Measurements from ENCODE around the gene RPS21.

RPS21 gene

GRCh38 chr20:62367136-62367632, 19.7 kb upstream of the RPS21 start, which contains the start of gene LAMA5:
LAMA5 (minus strand) TSS chr20:62367312; CDS start chr20:62367245, 67 bp downstream.
- TF ChIP-seq POLR2AphosphoS5 (IDR thresholded peaks at IDR 0.05; ENCODE audit: low read depth, low read length) (0 out of 2 replicates have a peak, but pooled peaks have one; percentile 23), TAF1 (IDR thresholded peaks at IDR 0.05; ENCODE audit: borderline replicate concordance, insufficient read depth, low read length) (no peak)

DNA sequence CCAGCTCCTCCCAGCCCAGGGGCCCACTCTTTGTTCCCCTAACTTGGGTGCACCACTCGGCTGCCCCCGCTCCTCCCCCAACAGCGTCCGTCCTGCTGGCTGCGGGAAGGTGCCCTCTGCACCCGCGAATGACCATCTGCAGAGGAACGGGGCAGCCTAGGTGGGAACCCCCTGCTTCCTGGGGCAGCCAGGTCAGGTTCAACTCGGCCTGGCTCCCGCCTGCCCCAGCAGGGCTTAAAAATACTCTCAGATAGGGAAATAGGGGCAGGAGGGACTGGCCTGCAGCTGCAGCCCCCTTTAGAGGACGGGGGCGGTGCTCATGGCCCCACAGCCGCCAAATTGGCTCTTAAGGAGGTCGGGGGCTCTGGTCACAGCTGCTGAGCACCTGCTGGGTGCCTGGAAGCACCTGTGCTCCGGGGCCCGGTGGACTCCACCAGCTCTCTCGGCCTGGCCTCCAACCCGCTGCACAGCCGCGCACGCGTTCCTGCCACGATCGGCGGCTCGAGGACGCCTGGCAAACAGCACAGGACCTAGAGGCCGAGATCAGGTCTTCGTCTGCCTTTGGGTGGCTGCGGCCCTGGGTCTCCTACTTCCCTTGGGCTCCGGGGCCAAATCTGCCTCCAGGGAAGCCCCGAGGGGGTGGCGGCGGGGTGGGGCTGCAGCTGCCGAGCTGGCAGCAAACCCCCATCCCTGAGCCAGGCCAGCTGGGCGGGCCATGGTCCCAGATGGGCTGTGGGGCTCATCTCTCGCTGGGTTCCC, 19.1 kb upstream of the RPS21 start:
- TF ChIP-seq, protein P1, sequence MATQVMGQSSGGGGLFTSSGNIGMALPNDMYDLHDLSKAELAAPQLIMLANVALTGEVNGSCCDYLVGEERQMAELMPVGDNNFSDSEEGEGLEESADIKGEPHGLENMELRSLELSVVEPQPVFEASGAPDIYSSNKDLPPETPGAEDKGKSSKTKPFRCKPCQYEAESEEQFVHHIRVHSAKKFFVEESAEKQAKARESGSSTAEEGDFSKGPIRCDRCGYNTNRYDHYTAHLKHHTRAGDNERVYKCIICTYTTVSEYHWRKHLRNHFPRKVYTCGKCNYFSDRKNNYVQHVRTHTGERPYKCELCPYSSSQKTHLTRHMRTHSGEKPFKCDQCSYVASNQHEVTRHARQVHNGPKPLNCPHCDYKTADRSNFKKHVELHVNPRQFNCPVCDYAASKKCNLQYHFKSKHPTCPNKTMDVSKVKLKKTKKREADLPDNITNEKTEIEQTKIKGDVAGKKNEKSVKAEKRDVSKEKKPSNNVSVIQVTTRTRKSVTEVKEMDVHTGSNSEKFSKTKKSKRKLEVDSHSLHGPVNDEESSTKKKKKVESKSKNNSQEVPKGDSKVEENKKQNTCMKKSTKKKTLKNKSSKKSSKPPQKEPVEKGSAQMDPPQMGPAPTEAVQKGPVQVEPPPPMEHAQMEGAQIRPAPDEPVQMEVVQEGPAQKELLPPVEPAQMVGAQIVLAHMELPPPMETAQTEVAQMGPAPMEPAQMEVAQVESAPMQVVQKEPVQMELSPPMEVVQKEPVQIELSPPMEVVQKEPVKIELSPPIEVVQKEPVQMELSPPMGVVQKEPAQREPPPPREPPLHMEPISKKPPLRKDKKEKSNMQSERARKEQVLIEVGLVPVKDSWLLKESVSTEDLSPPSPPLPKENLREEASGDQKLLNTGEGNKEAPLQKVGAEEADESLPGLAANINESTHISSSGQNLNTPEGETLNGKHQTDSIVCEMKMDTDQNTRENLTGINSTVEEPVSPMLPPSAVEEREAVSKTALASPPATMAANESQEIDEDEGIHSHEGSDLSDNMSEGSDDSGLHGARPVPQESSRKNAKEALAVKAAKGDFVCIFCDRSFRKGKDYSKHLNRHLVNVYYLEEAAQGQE (IDR thresholded peaks at IDR 0.05; ENCODE audit: insufficient read depth in 1 of 2, low read depth in 2 of 2, low read length in 2 of 2) = no peak
- TF ChIP-seq FOXP2 (optimal IDR thresholded peaks at IDR 0.05; ENCODE audit: borderline replicate concordance, extremely low read depth, extremely low read length, insufficient read depth) (no peak), TAF1 (IDR thresholded peaks at IDR 0.05; ENCODE audit: borderline replicate concordance, insufficient read depth, low read length) (no peak), POLR2AphosphoS5 (IDR thresholded peaks at IDR 0.05; ENCODE audit: low read depth, low read length) (no peak), SIN3A (IDR thresholded peaks at IDR 0.05; ENCODE audit: borderline replicate concordance, insufficient read depth, low read length) (no peak)

GRCh38 chr20:62368392-62368975, 18.4 kb upstream of the RPS21 start:
- TF ChIP-seq, protein P1 (IDR thresholded peaks at IDR 0.05; ENCODE audit: insufficient read depth in 1 of 2, low read depth in 2 of 2, low read length in 2 of 2) = no peak
- TF ChIP-seq TAF1 (IDR thresholded peaks at IDR 0.05; ENCODE audit: borderline replicate concordance, insufficient read depth, low read length) = no peak
- TF ChIP-seq SIN3A (IDR thresholded peaks at IDR 0.05; ENCODE audit: borderline replicate concordance, insufficient read depth, low read length) = no peak
- no peak for TF ChIP-seq FOXP2 (optimal IDR thresholded peaks at IDR 0.05; ENCODE audit: borderline replicate concordance, extremely low read depth, extremely low read length, insufficient read depth)
- TF ChIP-seq POLR2AphosphoS5 (IDR thresholded peaks at IDR 0.05; ENCODE audit: low read depth, low read length) = no peak

GRCh38 chr20:62368976-62369814, 17.7 kb upstream of the RPS21 start:
- TF ChIP-seq FOXP2 (optimal IDR thresholded peaks at IDR 0.05; ENCODE audit: borderline replicate concordance, extremely low read depth, extremely low read length, insufficient read depth) (peak; percentile 47), SIN3A (IDR thresholded peaks at IDR 0.05; ENCODE audit: borderline replicate concordance, insufficient read depth, low read length) (no peak)

DNA sequence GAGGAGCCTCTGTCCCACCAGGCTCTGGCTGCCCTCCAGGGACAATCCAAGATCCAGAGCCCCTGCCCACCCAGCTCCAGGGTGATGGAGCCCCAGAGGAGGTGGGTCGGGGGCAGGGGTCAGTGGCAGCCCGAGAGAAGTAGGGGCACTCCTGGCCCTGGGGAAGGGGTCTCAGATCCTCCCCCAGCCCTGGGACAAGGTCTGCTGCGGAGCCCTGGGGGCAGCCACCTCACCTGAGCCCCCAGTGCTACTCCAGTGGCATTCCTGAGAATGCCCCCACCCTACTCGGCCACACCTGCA, 17.1 kb upstream of the RPS21 start:
- TF ChIP-seq POLR2AphosphoS5 (IDR thresholded peaks at IDR 0.05; ENCODE audit: low read depth, low read length) (no peak), SIN3A (IDR thresholded peaks at IDR 0.05; ENCODE audit: borderline replicate concordance, insufficient read depth, low read length) (no peak), FOXP2 (optimal IDR thresholded peaks at IDR 0.05; ENCODE audit: borderline replicate concordance, extremely low read depth, extremely low read length, insufficient read depth) (no peak), TAF1 (IDR thresholded peaks at IDR 0.05; ENCODE audit: borderline replicate concordance, insufficient read depth, low read length) (no peak)
- TF ChIP-seq, protein P1 (IDR thresholded peaks at IDR 0.05; ENCODE audit: insufficient read depth in 1 of 2, low read depth in 2 of 2, low read length in 2 of 2) = no peak

Measured in PFSK-1 (cell line).